Stimulated activated CD8-positive, alpha-beta memory T cell treated with anti-CD3 and anti-CD28 coated beads, Interleukin-4, amount 100 ng/mL, for 24 hours (primary cell): ENCODE results near the gene MRPS34.

Source experiments
- DNase-seq: peaks from one replicate; pipeline ENCODE4 v3.0.0-alpha.2; 2020; ENCODE audit warnings: low read depth

The MRPS34 gene

GRCh38 chr16:1769402-1770300, 3.3 kb downstream of the MRPS34 start:
- no peak for DNase-seq

DNA sequence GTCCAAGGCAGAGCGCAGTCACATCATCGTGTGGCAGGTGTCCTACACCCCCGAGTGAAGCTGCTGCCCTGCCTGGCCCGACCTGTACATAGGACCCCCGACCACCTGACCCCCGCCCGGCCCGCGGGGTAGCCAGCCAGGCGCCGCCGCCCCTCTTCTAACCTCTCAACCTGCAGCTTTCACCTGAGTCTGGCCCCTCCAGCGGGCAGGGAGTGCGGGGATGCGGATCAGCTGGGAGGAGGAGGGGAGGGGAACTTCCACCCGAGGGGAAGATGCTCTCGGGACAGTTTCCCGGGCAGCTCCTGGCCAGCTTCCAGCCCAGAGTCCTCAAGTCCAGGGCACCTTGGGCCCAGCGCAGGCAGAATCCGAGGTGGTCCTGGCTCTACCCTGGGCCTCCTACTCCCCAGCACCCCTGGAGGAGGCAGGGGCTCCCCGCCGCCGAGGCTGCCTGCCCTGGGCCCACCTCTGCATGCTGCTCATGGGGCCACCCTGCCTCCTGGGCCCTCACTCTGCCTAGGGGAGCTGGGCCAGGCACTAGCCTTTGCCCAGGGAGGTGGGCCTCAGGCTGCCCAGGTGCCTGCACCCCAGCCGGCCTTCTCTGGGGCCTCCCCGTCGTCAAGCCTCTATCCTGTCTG, 4.0 kb downstream of the MRPS34 start:
- no peak for DNase-seq

DNA sequence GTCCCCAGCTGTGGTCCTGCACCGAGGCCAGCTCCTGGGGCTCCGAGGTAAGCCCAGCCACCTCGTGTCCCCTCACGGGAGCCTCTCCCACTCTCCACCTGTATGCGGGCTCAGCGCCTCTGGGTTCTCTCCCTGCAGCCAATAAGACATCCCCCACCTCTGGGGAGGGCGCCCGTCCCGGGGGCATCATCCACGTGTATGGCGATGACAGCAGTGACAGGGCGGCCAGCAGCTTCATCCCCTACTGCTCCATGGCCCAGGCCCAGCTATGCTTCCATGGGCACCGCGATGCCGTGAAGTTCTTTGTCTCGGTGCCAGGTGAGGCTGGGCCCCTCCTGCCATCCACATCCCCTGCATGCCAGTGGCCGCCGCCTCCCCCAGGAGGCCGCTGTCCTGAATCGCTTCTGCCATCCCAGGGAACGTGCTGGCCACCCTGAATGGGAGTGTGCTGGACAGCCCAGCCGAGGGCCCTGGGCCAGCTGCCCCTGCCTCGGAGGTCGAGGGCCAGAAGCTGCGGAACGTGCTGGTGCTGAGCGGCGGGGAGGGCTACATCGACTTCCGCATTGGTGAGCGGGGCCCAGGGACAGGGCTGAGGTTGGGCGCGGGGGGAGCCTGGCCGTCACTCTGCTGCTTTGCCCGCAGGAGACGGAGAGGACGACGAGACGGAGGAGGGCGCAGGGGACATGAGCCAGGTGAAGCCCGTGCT, 4.7 kb downstream of the MRPS34 start:
- DNase-seq, result no peak

DNA sequence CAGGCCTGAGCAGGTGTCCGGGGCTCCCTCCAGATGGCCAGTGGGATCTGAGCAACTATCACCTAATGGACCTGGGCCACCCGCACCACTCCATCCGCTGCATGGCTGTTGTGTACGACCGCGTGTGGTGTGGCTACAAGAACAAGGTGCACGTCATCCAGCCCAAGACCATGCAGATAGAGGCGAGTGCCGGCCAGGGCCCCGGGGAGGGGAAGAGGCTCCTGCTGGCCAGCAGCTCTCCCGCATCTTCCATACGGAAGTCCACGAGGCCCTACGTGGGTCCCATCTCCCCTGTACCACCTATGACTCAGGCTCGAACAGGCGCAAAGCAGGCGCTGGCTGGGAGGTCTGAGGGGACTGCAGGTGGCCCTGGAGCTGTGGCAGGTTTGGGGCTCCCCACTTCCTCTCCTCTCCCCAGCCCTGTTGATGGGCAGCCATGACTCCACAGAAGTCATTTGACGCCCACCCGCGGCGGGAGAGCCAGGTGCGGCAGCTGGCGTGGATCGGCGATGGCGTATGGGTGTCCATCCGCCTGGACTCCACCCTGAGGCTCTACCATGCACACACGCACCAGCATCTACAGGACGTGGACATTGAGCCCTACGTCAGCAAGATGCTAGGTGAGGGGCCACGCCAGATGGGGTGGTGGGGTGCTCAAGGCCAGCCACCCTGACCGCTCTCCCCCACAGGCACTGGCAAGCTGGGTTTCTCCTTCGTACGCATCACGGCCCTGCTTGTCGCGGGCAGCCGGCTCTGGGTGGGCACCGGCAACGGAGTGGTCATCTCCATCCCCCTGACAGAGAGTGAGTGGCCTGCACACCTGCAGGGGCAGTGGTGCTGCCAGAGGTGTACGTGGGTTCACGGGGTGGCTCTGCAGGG, 5.6 kb downstream of the MRPS34 start:
- DNase-seq, result no peak

GRCh38 chr16:1766701-1767100, 6.2 kb downstream of the MRPS34 start:
- DNase-seq, result no peak

DNA sequence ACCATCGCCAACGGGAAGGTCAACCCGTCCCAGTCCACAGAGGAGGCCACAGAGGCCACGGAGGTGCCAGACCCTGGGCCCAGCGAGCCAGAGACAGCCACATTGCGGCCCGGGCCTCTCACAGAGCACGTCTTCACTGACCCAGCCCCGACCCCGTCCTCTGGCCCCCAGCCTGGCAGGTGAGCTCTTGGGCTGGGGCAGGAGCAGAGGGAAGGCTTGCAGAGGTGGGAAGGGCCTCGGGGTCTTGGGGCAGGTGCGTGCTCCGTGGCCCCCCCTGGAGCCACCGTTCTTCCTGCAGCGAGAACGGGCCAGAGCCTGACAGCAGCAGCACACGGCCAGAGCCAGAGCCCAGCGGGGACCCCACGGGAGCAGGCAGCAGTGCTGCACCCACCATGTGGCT, 6.7 kb downstream of the MRPS34 start:
- no peak for DNase-seq

GRCh38 chr16:1765826-1766225, 7.1 kb downstream of the MRPS34 start:
- no peak for DNase-seq

GRCh38 chr16:1764971-1765370, 8.0 kb downstream of the MRPS34 start:
- no peak for DNase-seq

DNA sequence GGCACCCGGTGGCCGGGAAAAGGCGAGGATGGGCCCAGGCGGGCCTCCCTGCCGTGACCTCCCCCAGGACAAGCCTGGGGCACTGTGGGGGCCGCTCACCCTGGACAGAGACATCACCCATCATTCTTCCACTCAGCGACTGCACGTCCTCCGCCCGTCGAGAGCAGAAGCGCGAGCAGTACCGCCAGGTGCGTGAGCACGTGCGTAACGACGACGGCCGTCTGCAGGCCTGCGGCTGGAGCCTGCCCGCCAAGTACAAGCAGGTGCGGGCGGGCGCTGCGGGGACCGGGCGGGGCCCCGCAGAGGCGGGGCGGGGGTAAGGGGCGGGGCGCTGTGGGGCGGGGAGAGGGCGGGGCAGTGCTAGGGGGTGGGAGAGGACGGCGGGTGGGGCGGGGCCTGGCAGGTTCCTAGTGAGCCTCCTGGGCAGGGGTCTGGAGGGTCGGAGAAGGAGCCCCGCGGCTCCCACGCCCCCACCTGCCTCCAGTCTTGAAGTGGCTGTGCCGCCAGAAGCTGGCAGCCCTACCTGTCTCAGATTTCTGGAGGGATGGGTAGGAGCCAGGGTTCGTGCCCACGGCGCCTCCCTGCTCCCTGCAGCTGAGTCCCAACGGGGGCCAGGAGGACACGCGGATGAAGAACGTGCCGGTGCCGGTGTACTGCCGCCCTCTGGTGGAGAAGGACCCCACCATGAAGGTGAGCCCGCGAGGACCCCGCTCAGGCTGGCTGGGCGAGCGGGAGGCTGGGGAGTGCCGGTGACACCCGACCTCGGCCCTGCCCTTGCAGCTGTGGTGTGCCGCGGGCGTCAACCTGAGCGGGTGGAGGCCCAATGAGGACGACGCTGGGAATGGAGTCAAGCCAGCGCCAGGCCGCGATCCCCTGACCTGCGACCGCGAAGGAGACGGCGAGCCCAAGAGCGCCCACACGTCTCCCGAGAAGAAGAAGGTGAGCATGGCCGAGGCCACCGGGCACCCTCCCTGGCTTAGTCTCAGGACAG, 9.1 kb downstream of the MRPS34 start:
- no peak for DNase-seq

DNA sequence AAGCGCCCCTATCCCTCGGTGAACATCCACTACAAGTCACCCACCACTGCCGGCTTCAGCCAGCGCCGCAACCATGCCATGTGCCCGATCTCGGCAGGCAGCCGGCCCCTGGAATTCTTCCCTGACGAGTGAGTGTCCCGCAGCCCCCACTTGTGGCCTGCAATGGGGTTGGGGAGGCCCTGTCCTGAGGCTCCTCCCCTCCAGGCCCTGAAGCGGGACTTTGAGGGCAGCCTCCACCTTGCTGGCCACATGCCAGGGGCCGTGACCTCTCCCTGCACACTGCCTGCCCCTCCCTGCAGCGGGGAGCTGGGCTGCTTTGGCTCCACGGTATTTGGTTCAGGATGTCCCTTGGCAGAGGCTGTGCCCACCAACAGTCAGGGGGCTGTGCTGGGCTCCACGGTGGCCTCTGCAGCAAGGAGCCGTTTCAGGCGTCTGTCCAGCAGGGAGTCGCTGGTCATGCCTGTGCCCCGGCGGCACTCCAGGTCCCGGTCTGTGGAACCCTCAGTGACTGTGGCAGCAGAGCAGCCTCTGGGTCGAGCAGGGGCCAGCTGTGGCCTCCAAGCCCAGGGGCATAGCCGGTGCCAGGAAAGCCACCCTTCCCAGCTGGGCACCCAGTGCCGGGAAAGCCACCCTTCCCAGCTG, 9.9 kb downstream of the MRPS34 start:
- DNase-seq, result no peak

DNA sequence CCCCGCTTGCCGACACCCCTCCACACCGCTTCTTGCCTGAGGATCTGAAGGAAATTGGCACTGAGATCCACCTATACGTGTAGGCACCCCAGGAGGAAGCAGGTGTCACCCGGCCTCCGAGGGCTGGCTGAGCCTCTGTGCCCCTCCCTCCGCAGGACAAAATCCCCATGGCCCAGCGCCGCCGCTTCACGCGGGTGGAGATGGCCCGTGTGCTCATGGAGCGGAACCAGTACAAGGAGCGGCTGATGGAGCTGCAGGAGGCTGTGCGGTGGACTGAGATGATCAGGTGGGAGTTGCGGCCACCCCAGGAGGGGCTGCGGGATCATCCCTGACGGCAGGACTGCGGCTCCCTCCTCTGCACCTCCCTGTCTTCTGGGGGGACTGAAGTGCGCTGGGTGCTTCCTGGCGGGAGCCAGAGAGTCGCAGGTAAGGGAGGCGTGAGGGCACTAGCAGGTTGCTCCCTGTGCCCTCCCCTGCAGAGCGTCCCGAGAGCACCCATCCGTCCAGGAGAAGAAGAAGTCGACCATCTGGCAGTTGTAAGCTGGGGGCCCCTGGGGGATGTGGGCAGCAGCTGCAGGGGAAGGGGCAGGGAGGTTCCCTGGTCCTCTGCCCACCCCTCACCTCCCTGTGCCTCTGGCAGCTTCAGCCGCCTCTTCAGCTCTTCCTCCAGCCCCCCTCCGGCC, 10.6 kb downstream of the MRPS34 start:
- no peak for DNase-seq

DNA sequence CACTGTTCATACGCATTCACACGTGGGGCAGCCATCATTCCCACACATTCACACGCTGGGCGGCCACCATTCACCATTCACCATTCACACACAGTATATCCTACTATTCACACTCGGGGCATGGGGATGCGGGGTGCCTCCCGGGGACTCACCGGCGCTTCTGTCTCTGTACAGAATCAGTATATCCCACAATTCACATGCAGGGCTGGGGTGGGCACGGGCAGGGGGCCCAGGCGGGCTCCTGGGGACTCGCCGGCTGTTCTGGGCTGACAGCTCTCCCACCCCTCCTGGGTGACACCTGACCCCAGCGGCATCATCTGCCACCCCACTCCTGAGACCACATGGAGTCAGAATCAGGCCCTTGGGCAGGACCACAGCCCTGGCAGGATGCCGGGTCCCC, 11.2 kb downstream of the MRPS34 start:
- no peak for DNase-seq

DNA sequence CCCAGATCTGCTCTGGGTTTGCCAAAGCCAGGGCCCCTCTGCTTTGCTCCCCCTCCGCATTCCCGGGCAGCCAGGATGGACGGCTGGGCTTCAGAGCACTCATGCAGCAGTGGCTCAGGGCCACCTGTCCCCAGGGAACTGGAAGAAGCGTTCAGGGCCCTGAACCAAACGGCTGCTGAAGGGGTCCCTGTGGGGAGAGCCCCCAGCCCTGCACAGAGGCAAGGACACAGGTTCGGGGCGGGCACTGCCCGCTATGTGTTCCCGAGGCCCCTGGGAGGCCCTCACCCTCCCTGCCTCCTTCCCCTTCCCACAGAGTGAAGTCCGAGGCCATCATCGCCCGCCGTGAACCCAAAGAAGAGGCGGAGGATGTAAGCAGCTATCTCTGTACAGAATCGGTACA, 12.0 kb downstream of the MRPS34 start:
- DNase-seq, result no peak

GRCh38 chr16:1759511-1759910, 13.4 kb downstream of the MRPS34 start:
- DNase-seq, result no peak

DNA sequence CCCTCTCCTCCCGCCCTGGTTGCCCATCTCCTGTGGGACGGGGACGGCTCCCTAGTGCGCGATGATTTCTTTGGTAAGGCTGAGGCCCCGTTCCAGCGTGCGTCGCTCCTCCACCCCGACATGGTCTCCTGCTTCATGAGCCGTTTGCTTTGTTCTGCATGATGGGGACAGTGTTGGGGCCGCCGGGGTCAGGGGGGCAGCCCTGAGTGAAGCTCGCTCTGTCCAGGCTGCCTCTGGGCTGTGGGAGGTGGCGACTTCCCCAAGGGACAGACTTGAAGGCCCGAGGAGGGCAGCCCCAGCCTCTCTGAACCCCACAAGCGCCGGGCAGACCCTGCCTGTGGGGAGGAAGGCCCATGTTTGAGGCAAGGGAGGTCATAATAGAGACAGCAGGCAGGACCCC, 14.0 kb downstream of the MRPS34 start:
- DNase-seq, result no peak

DNA sequence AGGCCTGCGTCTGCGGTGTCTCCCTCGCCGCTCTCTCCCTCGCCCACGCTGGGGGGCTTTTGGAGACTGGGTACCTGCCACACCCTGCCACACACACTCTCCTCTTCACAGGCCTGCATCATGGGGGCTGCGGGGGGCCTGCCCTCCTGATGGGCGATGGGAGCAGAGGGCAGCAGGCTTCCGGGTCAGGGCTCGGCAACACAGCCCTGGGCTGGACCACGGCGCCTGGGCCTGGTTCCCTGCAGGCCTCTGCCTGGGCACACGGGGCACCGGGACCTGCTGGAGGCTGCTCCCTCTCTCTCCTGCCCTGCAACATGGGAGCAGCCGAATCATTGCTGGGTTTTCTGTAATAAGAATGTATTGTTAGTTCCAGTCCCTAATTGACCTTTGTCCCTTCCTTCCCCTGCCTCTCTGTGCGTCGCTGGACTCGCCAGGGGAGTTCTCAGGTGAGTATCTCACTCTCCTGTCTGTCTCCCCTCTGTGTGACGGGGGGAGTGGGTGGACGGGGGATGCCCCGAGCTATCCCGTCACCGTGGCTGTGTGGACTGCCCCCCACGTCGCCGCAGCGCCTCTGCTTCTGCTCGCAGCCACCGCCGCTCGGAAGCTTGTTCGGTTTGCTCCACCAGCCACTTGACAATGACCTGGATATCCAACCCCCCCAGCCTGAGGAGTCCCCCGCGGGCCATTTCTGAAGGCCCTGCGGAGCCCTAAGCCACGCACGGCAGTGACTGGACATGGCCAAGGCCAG, 15.0 kb downstream of the MRPS34 start:
- DNase-seq, result no peak

- DNase-seq, result no peak
These were observed 18.7 kb downstream of the MRPS34 start for GRCh38 chr16:1754204-1754603.

DNA sequence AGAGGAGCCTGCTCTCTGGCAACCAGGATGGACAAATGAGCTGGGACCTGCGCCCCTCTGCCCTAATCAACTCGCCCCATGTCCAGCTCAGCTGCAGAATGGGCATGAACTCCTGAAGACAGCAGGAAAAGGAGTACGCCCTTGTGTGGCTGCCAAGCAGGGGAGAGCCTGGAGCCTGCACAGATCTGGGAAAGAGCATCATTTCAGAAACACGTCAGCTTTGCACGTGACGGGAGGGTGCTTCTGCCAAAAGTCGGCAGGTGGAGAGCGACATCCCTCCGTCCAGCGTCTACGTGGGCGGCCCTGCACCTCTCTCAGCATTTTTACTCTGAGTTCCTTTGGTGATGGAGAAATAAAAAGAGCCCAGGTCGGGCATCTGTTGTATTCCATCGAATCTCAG, 20.1 kb downstream of the MRPS34 start:
- no peak for DNase-seq

- DNase-seq, result no peak
These were observed 21.0 kb downstream of the MRPS34 start for GRCh38 chr16:1751946-1752345.
